Cardiac muscle cell (in vitro differentiated cells and primary cell): ENCODE results near the gene NUP62CL. TPM values are rescaled to one million over a fixed set of nuclear protein-coding genes. Genes with fewer than 3 reads are reported as not detected.

Source experiments
- DNase-seq, 2 donors: peaks; one replicate each; pipeline versions ENCODE4 v3.0.0 to v3.0.0-alpha.2; 2010 to 2017; ENCODE audit warnings: low read depth in 1 of 2, low spot score in 1 of 2
- H3K27ac ChIP-seq: fragments of 200-600 bp; sonication (generic); 2 replicates; pipeline ENCODE4 v1.5.1; 2016
- H3K27me3 ChIP-seq: fragments of 200-600 bp; sonication (generic); 2 replicates; pipeline ENCODE4 v1.6.0; 2016; ENCODE audit warnings: control low read depth
- H3K36me3 ChIP-seq: fragments of 200-600 bp; sonication (generic); 2 replicates; pipeline ENCODE4 v1.5.1; 2016; ENCODE audit warnings: control low read depth
- H3K4me1 ChIP-seq: fragments of 200-600 bp; sonication (generic); 2 replicates; pipeline ENCODE4 v1.8.1; 2017; ENCODE audit warnings: low read depth, mild to moderate bottlenecking, mixed run types
- H3K4me3 ChIP-seq: fragments of 200-600 bp; sonication (generic); 2 replicates; pipeline ENCODE4 v1.5.1; 2016; ENCODE audit warnings: mild to moderate bottlenecking
- H3K9me3 ChIP-seq: fragments of 200-600 bp; sonication (generic); 2 replicates; pipeline ENCODE4 v1.5.1; 2017; ENCODE audit warnings: low read depth, mild to moderate bottlenecking, control low read depth
- polyA plus RNA-seq: library from polyadenylated mRNA; unstranded; fragments of >200 nt; fragmentation: Nextera tagmentation; extraction: Ambion mirVana; gene quantifications from 2 replicates; pipeline ENCODE4 v1.2.1, GENCODE V29; 2016
- total RNA-seq: library from RNA; depleted of rRNA; stranded (reverse); fragments of >200 nt; gene quantifications from 2 replicates; pipeline ENCODE4 v1.2.3, GENCODE V29; 2016
- TF ChIP-seq, protein P1 (sequence below): IDR thresholded peaks from 2 replicates; pipeline ENCODE4 v1.5.1; 2012; ENCODE audit warnings: low read depth, mild to moderate bottlenecking, low read length

The NUP62CL gene
- total RNA-seq (9.1 and 14.4 TPM in 2 replicates), polyA plus RNA-seq (20.5 and 21.1 TPM in 2 replicates)

DNA sequence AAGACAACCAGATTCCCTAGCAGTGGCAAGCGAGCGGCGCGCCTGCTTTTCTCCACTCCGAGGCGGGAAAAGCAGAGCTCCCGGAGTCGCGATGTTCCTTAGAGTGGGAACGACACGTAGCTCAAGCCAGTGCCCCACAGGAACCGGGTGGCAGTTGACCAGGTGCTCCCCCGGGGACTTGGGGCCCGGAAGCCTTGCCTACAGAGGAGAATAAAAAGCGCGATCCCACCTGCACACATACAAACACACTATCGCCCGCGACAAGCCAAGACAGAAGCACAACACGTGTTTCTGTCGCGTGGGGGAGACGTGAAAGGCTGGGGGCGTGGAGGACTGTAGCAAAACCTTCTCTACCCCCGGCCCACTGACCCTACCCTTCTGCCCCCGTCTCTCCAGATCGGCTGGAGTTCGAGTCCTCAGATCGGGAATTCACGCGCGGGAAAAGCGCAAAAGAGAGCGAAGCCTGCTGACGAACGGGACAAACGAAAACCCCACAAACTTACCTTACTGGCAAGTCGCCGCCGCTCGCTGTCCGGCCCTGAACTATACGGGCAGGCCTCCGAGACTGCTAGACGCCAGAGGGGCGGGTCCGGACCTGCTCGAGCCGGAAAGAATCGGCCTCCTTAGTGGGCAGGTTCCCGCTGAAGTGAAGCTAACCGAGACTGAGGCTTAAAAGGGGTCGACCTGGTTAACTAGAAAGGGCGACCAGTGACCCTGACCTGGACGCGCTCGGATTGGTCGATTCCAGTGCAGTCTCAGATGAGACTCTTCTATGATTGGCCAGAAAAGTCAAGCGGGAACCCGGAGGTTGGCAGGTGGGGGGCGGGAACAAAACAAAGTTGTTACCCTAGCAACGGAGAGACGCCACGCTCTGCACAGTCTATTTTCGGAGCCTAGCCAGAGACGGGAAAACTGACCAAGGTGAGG lies at the start of gene NUP62CL, which contains the start of gene DNAAF6:
TSS of gene NUP62CL (minus strand) at position 664 of the 927 bp plus-strand sequence. CDS start 31,287 bp downstream, outside the sequence.
TSS of gene DNAAF6 (plus strand) at position 842 of the 927 bp plus-strand sequence. CDS start 6,265 bp downstream, outside the sequence.
- TF ChIP-seq, protein P1, sequence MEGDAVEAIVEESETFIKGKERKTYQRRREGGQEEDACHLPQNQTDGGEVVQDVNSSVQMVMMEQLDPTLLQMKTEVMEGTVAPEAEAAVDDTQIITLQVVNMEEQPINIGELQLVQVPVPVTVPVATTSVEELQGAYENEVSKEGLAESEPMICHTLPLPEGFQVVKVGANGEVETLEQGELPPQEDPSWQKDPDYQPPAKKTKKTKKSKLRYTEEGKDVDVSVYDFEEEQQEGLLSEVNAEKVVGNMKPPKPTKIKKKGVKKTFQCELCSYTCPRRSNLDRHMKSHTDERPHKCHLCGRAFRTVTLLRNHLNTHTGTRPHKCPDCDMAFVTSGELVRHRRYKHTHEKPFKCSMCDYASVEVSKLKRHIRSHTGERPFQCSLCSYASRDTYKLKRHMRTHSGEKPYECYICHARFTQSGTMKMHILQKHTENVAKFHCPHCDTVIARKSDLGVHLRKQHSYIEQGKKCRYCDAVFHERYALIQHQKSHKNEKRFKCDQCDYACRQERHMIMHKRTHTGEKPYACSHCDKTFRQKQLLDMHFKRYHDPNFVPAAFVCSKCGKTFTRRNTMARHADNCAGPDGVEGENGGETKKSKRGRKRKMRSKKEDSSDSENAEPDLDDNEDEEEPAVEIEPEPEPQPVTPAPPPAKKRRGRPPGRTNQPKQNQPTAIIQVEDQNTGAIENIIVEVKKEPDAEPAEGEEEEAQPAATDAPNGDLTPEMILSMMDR, result no peak
- peak within 1 kb of the TSS; percentile 66 for H3K4me3 ChIP-seq
- H3K9me3 ChIP-seq, result no peaks in the 10 kb centered on the region
- peak; percentile 31 to 91 for DNase-seq
- H3K27me3 ChIP-seq, result no peaks in the 10 kb centered on the region
- H3K4me1 ChIP-seq, result no peaks in the 10 kb centered on the region
- H3K36me3 ChIP-seq, result no peaks in the 10 kb centered on the region
- H3K27ac ChIP-seq, result peak within 1 kb of the TSS; percentile 75

- Histone ChIP-seq H3K9me3 (no peaks in the 10 kb centered on the region), H3K4me1 (no peaks in the 10 kb centered on the region), H3K36me3 (no peaks in the 10 kb centered on the region), H3K27ac (no peak overlapping the region), H3K4me3 (no peak overlapping the region), H3K27me3 (no peaks in the 10 kb centered on the region)
- TF ChIP-seq, protein P1, result no peak
- no peak for DNase-seq
These were observed 22.2 kb upstream of the NUP62CL start for GRCh38 chrX:107228486-107228819.

GRCh38 chrX:107227780-107228485 lies 21.7 kb upstream of the NUP62CL start:
- Histone ChIP-seq H3K4me3 (no peak overlapping the region), H3K36me3 (no peaks in the 10 kb centered on the region), H3K27ac (no peak overlapping the region), H3K27me3 (no peaks in the 10 kb centered on the region), H3K4me1 (no peaks in the 10 kb centered on the region), H3K9me3 (no peaks in the 10 kb centered on the region)
- no peak for DNase-seq
- TF ChIP-seq, protein P1, result no peak

- TF ChIP-seq, protein P1, result no peak
- no peaks in the 10 kb centered on the region for H3K27me3 ChIP-seq
- no peak for DNase-seq
- no peaks in the 10 kb centered on the region for H3K36me3 ChIP-seq
- H3K4me3 ChIP-seq, result no peak overlapping the region
- no peaks in the 10 kb centered on the region for H3K4me1 ChIP-seq
- no peak overlapping the region for H3K27ac ChIP-seq
- no peaks in the 10 kb centered on the region for H3K9me3 ChIP-seq
These were observed 20.5 kb upstream of the NUP62CL start for GRCh38 chrX:107226757-107227156.

DNA sequence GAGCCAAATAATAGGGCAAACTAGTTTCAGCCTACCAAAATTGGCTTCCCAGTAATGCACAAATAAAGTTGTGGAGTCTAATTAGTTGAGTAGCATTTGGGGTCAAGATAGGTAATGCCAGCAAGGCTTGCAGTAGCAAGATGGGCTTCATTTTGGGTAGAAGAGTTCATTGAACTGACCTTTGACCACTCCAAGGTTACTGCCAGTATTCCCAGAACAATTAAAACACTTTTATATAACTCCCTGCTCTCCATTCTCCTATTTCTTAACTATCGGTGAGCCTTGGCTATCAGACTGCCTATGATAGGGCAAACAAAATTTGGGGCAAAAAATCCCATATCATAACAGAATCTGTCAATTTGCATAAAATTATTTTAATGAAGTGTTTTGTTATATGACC lies 7.2 kb upstream of the NUP62CL start:
- TF ChIP-seq, protein P1, result no peak
- Histone ChIP-seq H3K27me3 (no peaks in the 10 kb centered on the region), H3K4me3 (no peak overlapping the region), H3K9me3 (no peaks in the 10 kb centered on the region), H3K27ac (no peak overlapping the region), H3K36me3 (no peaks in the 10 kb centered on the region), H3K4me1 (no peaks in the 10 kb centered on the region)
- DNase-seq, result no peak
